Measurements from ENCODE around the gene COL5A1. TPM values are rescaled to one million over a fixed set of nuclear protein-coding genes. Genes with fewer than 3 reads are reported as not detected.

COL5A1 gene
- total RNA-seq, 2 experiments from 2014 or later = 0.10 TPM; not detected in 1

GRCh38 chr9:134726026-134726721 lies 84.6 kb downstream of the COL5A1 start:
- H3K27ac Mint-ChIP-seq = no peak overlapping the region
- no peaks in the 10 kb centered on the region for H3K9me3 Mint-ChIP-seq

GRCh38 chr9:134726722-134727034 lies 85.1 kb downstream of the COL5A1 start:
- no peak for DNase-seq
- Mint-ChIP-seq H3K4me1 (ENCODE audit: low read depth) (peaks cover 4% of the 10 kb centered on the region), H3K27me3 (ENCODE audit: low read depth) (peaks cover 14% of the 10 kb centered on the region), H3K9me3 (no peaks in the 10 kb centered on the region), H3K27ac (no peak overlapping the region), H3K4me3 (no peak overlapping the region), H3K36me3 (ENCODE audit: low read depth) (no peaks in the 10 kb centered on the region)
- CTCF ChIA-PET = no interaction called here
- intact Hi-C loops (cut with micrococcal nuclease) = no loop called here

More at GRCh38 chr9:134726026-134726721, 84.6 kb downstream of the COL5A1 start:
- Mint-ChIP-seq H3K36me3 (ENCODE audit: low read depth) (no peaks in the 10 kb centered on the region), H3K4me1 (ENCODE audit: low read depth) (peaks cover 4% of the 10 kb centered on the region), H3K4me3 (no peak overlapping the region), H3K27me3 (ENCODE audit: low read depth) (peaks cover 14% of the 10 kb centered on the region)
- CTCF ChIA-PET = no interaction called here
- intact Hi-C loops (cut with micrococcal nuclease) = no loop called here
- no peak for DNase-seq

- peaks cover 4% of the 10 kb centered on the region for H3K4me1 Mint-ChIP-seq (ENCODE audit: low read depth)
- no peaks in the 10 kb centered on the region for H3K9me3 Mint-ChIP-seq
- CTCF ChIA-PET = no interaction called here
- intact Hi-C loops (cut with micrococcal nuclease) = no loop called here
- no peak for DNase-seq
- peaks cover 11% of the 10 kb centered on the region for H3K27me3 Mint-ChIP-seq (ENCODE audit: low read depth)
- H3K36me3 Mint-ChIP-seq (ENCODE audit: low read depth) = no peaks in the 10 kb centered on the region
- H3K27ac Mint-ChIP-seq = no peak overlapping the region
- no peak overlapping the region for H3K4me3 Mint-ChIP-seq
These were observed 86.6 kb downstream of the COL5A1 start for GRCh38 chr9:134728021-134728795.

- Mint-ChIP-seq H3K36me3 (ENCODE audit: low read depth) (no peaks in the 10 kb centered on the region), H3K27me3 (ENCODE audit: low read depth) (peaks cover 10% of the 10 kb centered on the region), H3K27ac (no peak overlapping the region), H3K4me3 (no peak overlapping the region), H3K4me1 (ENCODE audit: low read depth) (peaks cover 4% of the 10 kb centered on the region), H3K9me3 (no peaks in the 10 kb centered on the region)
- DNase-seq = no peak
- intact Hi-C loops (cut with micrococcal nuclease) = no loop called here
- CTCF ChIA-PET = no interaction called here
These were observed 87.3 kb downstream of the COL5A1 start for GRCh38 chr9:134728801-134729495.

GRCh38 chr9:134730011-134730760 lies 88.6 kb downstream of the COL5A1 start:
- no peaks in the 10 kb centered on the region for H3K36me3 Mint-ChIP-seq (ENCODE audit: low read depth)
- no peak for DNase-seq
- no peak overlapping the region for H3K4me3 Mint-ChIP-seq
- intact Hi-C loops (cut with micrococcal nuclease) = no loop called here
- no peaks in the 10 kb centered on the region for H3K9me3 Mint-ChIP-seq
- H3K27me3 Mint-ChIP-seq (ENCODE audit: low read depth) = peaks cover 5% of the 10 kb centered on the region
- peaks cover 4% of the 10 kb centered on the region for H3K4me1 Mint-ChIP-seq (ENCODE audit: low read depth)
- CTCF ChIA-PET = no interaction called here
- H3K27ac Mint-ChIP-seq = no peak overlapping the region

- Mint-ChIP-seq H3K27me3 (ENCODE audit: low read depth) (no peaks in the 10 kb centered on the region), H3K36me3 (ENCODE audit: low read depth) (no peaks in the 10 kb centered on the region), H3K4me3 (no peak overlapping the region), H3K27ac (no peak overlapping the region), H3K4me1 (ENCODE audit: low read depth) (no peaks in the 10 kb centered on the region), H3K9me3 (no peaks in the 10 kb centered on the region)
- CTCF ChIA-PET = no interaction called here
- no peak for DNase-seq
- intact Hi-C loops (cut with micrococcal nuclease) = no loop called here
These were observed 89.3 kb downstream of the COL5A1 start for GRCh38 chr9:134730761-134731496.

GRCh38 chr9:134731497-134732391 lies 90.1 kb downstream of the COL5A1 start:
- no peak overlapping the region for H3K4me3 Mint-ChIP-seq
- DNase-seq = no peak
- no peaks in the 10 kb centered on the region for H3K4me1 Mint-ChIP-seq (ENCODE audit: low read depth)

GRCh38 chr9:134732392-134733110 lies 90.9 kb downstream of the COL5A1 start:
- H3K4me1 Mint-ChIP-seq (ENCODE audit: low read depth) = no peaks in the 10 kb centered on the region
- DNase-seq = no peak
- H3K27ac Mint-ChIP-seq = no peak overlapping the region
- H3K9me3 Mint-ChIP-seq = no peaks in the 10 kb centered on the region
- CTCF ChIA-PET = no interaction called here
- intact Hi-C loops (cut with micrococcal nuclease) = no loop called here
- no peak overlapping the region for H3K4me3 Mint-ChIP-seq
- no peaks in the 10 kb centered on the region for H3K36me3 Mint-ChIP-seq (ENCODE audit: low read depth)
- H3K27me3 Mint-ChIP-seq (ENCODE audit: low read depth) = no peaks in the 10 kb centered on the region

More at GRCh38 chr9:134731497-134732391, 90.1 kb downstream of the COL5A1 start:
- intact Hi-C loops (cut with micrococcal nuclease) = no loop called here
- Mint-ChIP-seq H3K27ac (no peak overlapping the region), H3K9me3 (no peaks in the 10 kb centered on the region), H3K27me3 (ENCODE audit: low read depth) (no peaks in the 10 kb centered on the region), H3K36me3 (ENCODE audit: low read depth) (no peaks in the 10 kb centered on the region)
- CTCF ChIA-PET = no interaction called here

- Mint-ChIP-seq H3K4me1 (ENCODE audit: low read depth) (no peaks in the 10 kb centered on the region), H3K27me3 (ENCODE audit: low read depth) (no peaks in the 10 kb centered on the region), H3K4me3 (no peak overlapping the region), H3K27ac (no peak overlapping the region), H3K36me3 (ENCODE audit: low read depth) (no peaks in the 10 kb centered on the region), H3K9me3 (no peaks in the 10 kb centered on the region)
- CTCF ChIA-PET = no interaction called here
- DNase-seq = no peak
- intact Hi-C loops (cut with micrococcal nuclease) = no loop called here
These were observed 92.1 kb downstream of the COL5A1 start for GRCh38 chr9:134733480-134734232.

GRCh38 chr9:134734270-134734669 lies 92.7 kb downstream of the COL5A1 start:
- H3K4me3 Mint-ChIP-seq = no peak overlapping the region
- DNase-seq = no peak
- H3K4me1 Mint-ChIP-seq (ENCODE audit: low read depth) = no peaks in the 10 kb centered on the region
- no peaks in the 10 kb centered on the region for H3K9me3 Mint-ChIP-seq
- CTCF ChIA-PET = no interaction called here
- H3K36me3 Mint-ChIP-seq (ENCODE audit: low read depth) = no peaks in the 10 kb centered on the region
- intact Hi-C loops (cut with micrococcal nuclease) = no loop called here
- no peak overlapping the region for H3K27ac Mint-ChIP-seq
- no peaks in the 10 kb centered on the region for H3K27me3 Mint-ChIP-seq (ENCODE audit: low read depth)

Data from activated naive CD4-positive, alpha-beta T cell treated with anti-CD3 and anti-CD28 coated beads for 36 hours (primary cell).